BLaER1 treated with 17β-estradiol and CSF1 and Interleukin-3, amounts not matched to agents 10 nM and 100 nM (cell line): ENCODE data around the gene SLC35D2.

ENCODE experiments used
- H3K27ac ChIP-seq, 11 experiments: shearing (Covaris generic); formaldehyde crosslinking; 2 replicates each; pipeline ENCODE4 v1.8.1; 2022
- H3K27me3 ChIP-seq, 11 experiments: shearing (Covaris generic); formaldehyde crosslinking; 2 replicates each; pipeline ENCODE4 v1.8.1; 2022
- H3K36me3 ChIP-seq, 11 experiments: shearing (Covaris generic); formaldehyde crosslinking; 2 replicates each; pipeline ENCODE4 v1.8.1; 2022
- H3K4me1 ChIP-seq, 10 experiments: shearing (Covaris generic); formaldehyde crosslinking; 2 replicates each; pipeline ENCODE4 v1.8.1; 2022
- H3K4me2 ChIP-seq, 11 experiments: shearing (Covaris generic); formaldehyde crosslinking; 2 replicates each; pipeline ENCODE4 v1.8.1; 2022
- H3K4me3 ChIP-seq, 10 experiments: shearing (Covaris generic); formaldehyde crosslinking; 2 replicates each; pipeline ENCODE4 v1.8.1; 2022
- H3K9ac ChIP-seq, 11 experiments: shearing (Covaris generic); formaldehyde crosslinking; 2 replicates each; pipeline ENCODE4 v1.8.1; 2022
- H3K9me3 ChIP-seq, 11 experiments: shearing (Covaris generic); formaldehyde crosslinking; replicated peaks in 1 of 11; 2 replicates each; pipeline ENCODE4 v1.8.1; 2022
- H4K20me1 ChIP-seq, 11 experiments: shearing (Covaris generic); formaldehyde crosslinking; 2 replicates each; pipeline ENCODE4 v1.8.1; 2022
- Cebpa-rat ChIP-seq, 11 experiments: shearing (Covaris generic); IDR thresholded peaks; 2 replicates each; pipeline ENCODE4 v1.8.1; 2022

The SLC35D2 gene

DNA sequence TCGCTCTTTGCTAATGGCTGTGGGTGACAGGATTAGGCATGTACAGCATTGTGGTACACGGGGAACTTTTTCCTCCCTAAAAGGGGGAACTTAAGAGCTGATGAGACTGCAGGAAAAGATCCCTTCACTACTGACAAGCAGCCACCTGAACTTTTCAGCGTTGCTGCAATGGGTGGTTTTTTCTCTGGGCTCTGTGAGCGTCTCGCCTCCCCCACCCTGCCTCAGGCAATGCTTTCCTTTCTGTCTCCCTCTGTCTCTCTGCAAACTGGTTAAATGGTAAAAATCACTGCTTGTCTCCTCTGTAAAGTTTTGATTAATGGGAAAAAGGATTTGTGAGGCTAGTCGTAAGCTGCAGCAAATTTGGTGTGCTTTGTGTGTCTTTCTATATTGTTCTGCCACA, 101.9 kb downstream of the SLC35D2 start:
- Histone ChIP-seq H3K27ac (no peak overlapping the region), H3K36me3 (no peaks in the 10 kb centered on the region), H3K4me1 (no peaks in the 10 kb centered on the region), H3K27me3 (no peaks in the 10 kb centered on the region), H3K4me2 (no peak overlapping the region), H4K20me1 (no peaks in the 10 kb centered on the region), H3K9me3 (peaks cover 26 to 51% (median 35%) of the 10 kb centered on the region in 11 experiments), H3K9ac (no peak overlapping the region), H3K4me3 (no peak overlapping the region)
- no peak for TF ChIP-seq Cebpa-rat (IDR thresholded peaks at IDR 0.05)

DNA sequence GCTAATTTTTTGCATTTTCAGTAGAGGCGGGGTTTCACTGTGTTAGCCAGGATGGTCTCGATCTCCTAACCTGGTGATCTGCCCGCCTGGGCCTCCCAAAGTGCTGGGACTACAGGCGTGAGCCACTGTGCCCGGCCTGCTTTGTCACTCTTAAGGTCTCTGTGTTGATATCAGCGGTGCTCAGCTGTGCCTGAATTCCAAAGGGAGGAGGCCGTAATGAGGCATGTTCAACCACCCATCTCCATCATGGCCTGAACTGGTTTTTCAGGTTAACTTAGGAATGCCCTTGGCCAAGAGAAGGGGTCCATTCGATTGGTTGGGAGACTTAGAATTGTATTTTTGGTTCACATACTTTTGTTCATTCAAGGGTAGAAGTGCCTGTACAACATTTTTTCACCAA, 103.6 kb downstream of the SLC35D2 start:
- no peaks in the 10 kb centered on the region for H4K20me1 ChIP-seq
- H3K36me3 ChIP-seq = no peaks in the 10 kb centered on the region
- H3K4me3 ChIP-seq = no peak overlapping the region
- no peaks in the 10 kb centered on the region for H3K27me3 ChIP-seq
- no peak for TF ChIP-seq Cebpa-rat (IDR thresholded peaks at IDR 0.05)
- H3K9ac ChIP-seq = no peak overlapping the region
- no peak overlapping the region for H3K4me2 ChIP-seq
- no peak overlapping the region for H3K27ac ChIP-seq
- H3K9me3 ChIP-seq = peaks cover 25 to 52% (median 37%) of the 10 kb centered on the region in 11 experiments
- no peaks in the 10 kb centered on the region for H3K4me1 ChIP-seq

DNA sequence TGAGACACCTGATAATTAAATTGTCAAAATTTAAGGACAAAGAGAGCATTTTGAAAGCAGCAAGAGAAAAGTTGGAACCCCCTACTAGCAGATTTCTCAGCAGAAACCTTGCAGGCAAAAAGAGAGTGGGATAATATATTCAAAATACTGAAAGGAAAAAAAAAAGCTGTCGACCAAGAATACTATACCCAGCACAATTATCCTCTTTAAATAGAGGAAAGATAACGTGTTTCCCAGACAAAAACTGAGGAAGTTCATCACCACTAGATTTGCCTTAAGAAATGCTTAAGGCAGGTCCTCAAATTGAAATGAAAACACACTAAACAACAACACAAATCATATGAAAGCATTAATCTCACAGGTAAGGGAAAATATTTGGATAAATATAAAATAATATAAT, 108.6 kb downstream of the SLC35D2 start:
- H3K27me3 ChIP-seq = no peaks in the 10 kb centered on the region
- H3K9ac ChIP-seq = no peak overlapping the region
- H4K20me1 ChIP-seq = no peaks in the 10 kb centered on the region
- no peak overlapping the region for H3K4me2 ChIP-seq
- peaks cover 0 to 3% (median 0%) of the 10 kb centered on the region in 11 experiments; a peak in 1 of 22 replicates for H3K36me3 ChIP-seq
- peaks cover 29 to 47% (median 36%) of the 10 kb centered on the region in 11 experiments for H3K9me3 ChIP-seq
- H3K4me1 ChIP-seq = no peaks in the 10 kb centered on the region
- H3K4me3 ChIP-seq = no peak overlapping the region
- no peak overlapping the region for H3K27ac ChIP-seq
- TF ChIP-seq Cebpa-rat (IDR thresholded peaks at IDR 0.05) = no peak
